ENCODE results near the gene PRKCE. TPM values are rescaled to one million over a fixed set of nuclear protein-coding genes. Genes with fewer than 3 reads are reported as not detected.

PRKCE gene
- total RNA-seq, 2 experiments from 2014 or later, result 24.9 to 26.2 TPM

- no peak overlapping the region for H3K27ac ChIP-seq (ENCODE audit: low read depth in 1 of 2, low read length in 2 of 2)
- H3K4me3 ChIP-seq (ENCODE audit: low read length), result no peak overlapping the region
- Mint-ChIP-seq H3K36me3 (ENCODE audit: low read depth) (peaks cover 34% of the 10 kb centered on the region), H3K27ac (no peak overlapping the region), H3K27me3 (no peaks in the 10 kb centered on the region), H3K4me3 (no peak overlapping the region), H3K9me3 (no peaks in the 10 kb centered on the region), H3K4me1 (ENCODE audit: low read depth) (peaks cover 4% of the 10 kb centered on the region)
- H3K36me3 ChIP-seq (ENCODE audit: insufficient read depth, low read length), result no peaks in the 10 kb centered on the region
- intact Hi-C loops (cut with DNase I, micrococcal nuclease), result loop anchor here (1.0 to 5.0 kb wide), 4 partner anchors 354 to 641 kb away; no protein-coding TSS in a partner anchor
- no peaks in the 10 kb centered on the region for H3K27me3 ChIP-seq (ENCODE audit: control insufficient read depth in 1 of 2, insufficient read depth in 2 of 2, low read length in 2 of 2)
- peak; percentile 57 for TF ChIP-seq CTCF (IDR thresholded peaks at IDR 0.05)
- H3K9me3 ChIP-seq (ENCODE audit: control insufficient read depth in 1 of 2, insufficient read depth in 1 of 2, low read length in 2 of 2), result no peaks in the 10 kb centered on the region
- DNase-seq (peak in 3 of 14 experiments; percentile 36 to 45 (median 36)), ATAC-seq (ENCODE audit: poor library complexity) (no peak)
- H3K4me1 ChIP-seq (ENCODE audit: insufficient read depth, low read length), result no peaks in the 10 kb centered on the region
- ChIA-PET CTCF (no interaction called here), POLR2A (interaction anchor here (0.7 kb wide), 1 partner anchor 881 kb away, joined by 3 read pairs; no protein-coding TSS in a partner anchor)
Measured at GRCh38 chr2:46010925-46011490, 359.5 kb downstream of the PRKCE start.

- Mint-ChIP-seq H3K27me3 (no peaks in the 10 kb centered on the region), H3K27ac (no peak overlapping the region), H3K9me3 (no peaks in the 10 kb centered on the region), H3K4me1 (ENCODE audit: low read depth) (peaks cover 4% of the 10 kb centered on the region), H3K36me3 (ENCODE audit: low read depth) (peaks cover 19% of the 10 kb centered on the region), H3K4me3 (no peak overlapping the region)
- CTCF ChIA-PET, result no interaction called here
- Histone ChIP-seq H3K27ac (ENCODE audit: low read depth in 1 of 2, low read length in 2 of 2) (no peak overlapping the region), H3K9me3 (ENCODE audit: control insufficient read depth in 1 of 2, insufficient read depth in 1 of 2, low read length in 2 of 2) (no peaks in the 10 kb centered on the region), H3K4me1 (ENCODE audit: insufficient read depth, low read length) (no peaks in the 10 kb centered on the region), H3K4me3 (ENCODE audit: low read length) (no peak overlapping the region), H3K27me3 (ENCODE audit: control insufficient read depth in 1 of 2, insufficient read depth in 2 of 2, low read length in 2 of 2) (no peaks in the 10 kb centered on the region), H3K36me3 (ENCODE audit: insufficient read depth, low read length) (no peaks in the 10 kb centered on the region)
- POLR2A ChIA-PET, result no interaction called here
- DNase-seq (no peak), ATAC-seq (ENCODE audit: poor library complexity) (no peak)
- no peak for TF ChIP-seq CTCF (IDR thresholded peaks at IDR 0.05)
- intact Hi-C loops (cut with DNase I, micrococcal nuclease), result loop anchor here in 1 of 2 experiments (5.0 kb wide), 1 partner anchor 640 kb away; no protein-coding TSS in a partner anchor
Measured at GRCh38 chr2:46012618-46013240, 361.3 kb downstream of the PRKCE start.

- Histone ChIP-seq H3K36me3 (ENCODE audit: insufficient read depth, low read length) (no peaks in the 10 kb centered on the region), H3K27ac (ENCODE audit: low read depth in 1 of 2, low read length in 2 of 2) (no peak overlapping the region), H3K27me3 (ENCODE audit: control insufficient read depth in 1 of 2, insufficient read depth in 2 of 2, low read length in 2 of 2) (no peaks in the 10 kb centered on the region), H3K9me3 (ENCODE audit: control insufficient read depth in 1 of 2, insufficient read depth in 1 of 2, low read length in 2 of 2) (no peaks in the 10 kb centered on the region), H3K4me3 (ENCODE audit: low read length) (no peak overlapping the region), H3K4me1 (ENCODE audit: insufficient read depth, low read length) (no peaks in the 10 kb centered on the region)
- intact Hi-C loops (cut with DNase I, micrococcal nuclease), result loop anchor here in 1 of 2 experiments (5.0 kb wide), 1 partner anchor 639 kb away; no protein-coding TSS in a partner anchor
- Mint-ChIP-seq H3K27ac (no peak overlapping the region), H3K4me1 (ENCODE audit: low read depth) (peaks cover 4% of the 10 kb centered on the region), H3K36me3 (ENCODE audit: low read depth) (peaks cover 12% of the 10 kb centered on the region), H3K4me3 (no peak overlapping the region), H3K9me3 (no peaks in the 10 kb centered on the region), H3K27me3 (no peaks in the 10 kb centered on the region)
- ATAC-seq (ENCODE audit: poor library complexity) (no peak), DNase-seq (no peak)
- CTCF ChIA-PET, result no interaction called here
- POLR2A ChIA-PET, result no interaction called here
- no peak for TF ChIP-seq CTCF (IDR thresholded peaks at IDR 0.05)
Measured at GRCh38 chr2:46013726-46014125, 362.3 kb downstream of the PRKCE start.
